Measurements from ENCODE around the gene ZBTB46.
A peak's percentile ranks its signal among the peaks of the same experiment; 100 is the strongest.
"Not testable (repeated sequence)": the region's sequence is repeated elsewhere in the genome, so short reads cannot be mapped to it uniquely, and the experiment has no call there.

The ZBTB46 gene

DNA sequence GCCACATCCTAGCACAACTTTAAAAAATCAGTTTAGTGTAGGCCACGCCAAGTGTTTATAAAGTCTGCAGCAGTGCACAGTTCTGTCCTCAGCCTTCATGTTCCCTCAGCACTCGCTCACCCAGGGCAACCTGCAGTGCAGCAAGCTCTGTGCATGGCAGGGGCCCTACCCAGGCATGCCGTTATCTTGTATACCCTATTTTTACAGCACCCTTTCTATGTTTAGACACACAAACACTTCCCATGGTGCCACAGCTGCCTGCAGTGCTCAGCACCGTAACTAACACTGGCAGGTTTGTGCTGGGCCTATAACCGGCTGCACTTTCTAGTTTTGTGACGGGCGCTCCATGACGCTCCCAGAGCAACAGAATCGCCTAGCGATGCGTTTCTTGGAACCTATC, 43.8 kb downstream of the ZBTB46 start:
- DNase-seq (ENCODE audit: low read depth) = no peak

DNA sequence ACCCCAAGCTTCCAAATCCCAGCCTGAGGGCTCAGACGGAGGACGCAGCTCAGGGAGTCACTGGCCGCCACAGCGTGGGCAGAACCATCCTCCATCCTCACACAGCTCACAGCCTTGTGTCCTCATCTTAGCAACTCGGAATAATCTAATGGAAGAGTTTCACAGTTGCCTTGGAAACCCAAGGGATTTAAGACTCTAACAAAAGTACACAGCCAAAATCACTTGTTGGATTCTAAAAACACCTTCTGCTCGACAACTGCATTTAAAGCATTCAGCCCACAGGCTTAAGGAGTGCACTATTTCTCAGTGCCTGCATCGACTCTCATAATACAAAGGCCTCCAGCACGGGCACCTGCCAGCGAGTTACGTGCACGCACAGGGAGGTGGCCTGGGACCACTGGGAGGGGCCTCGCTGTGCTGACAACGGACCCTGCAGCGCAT, 45.4 kb downstream of the ZBTB46 start:
- DNase-seq (ENCODE audit: low read depth) = no peak

DNA sequence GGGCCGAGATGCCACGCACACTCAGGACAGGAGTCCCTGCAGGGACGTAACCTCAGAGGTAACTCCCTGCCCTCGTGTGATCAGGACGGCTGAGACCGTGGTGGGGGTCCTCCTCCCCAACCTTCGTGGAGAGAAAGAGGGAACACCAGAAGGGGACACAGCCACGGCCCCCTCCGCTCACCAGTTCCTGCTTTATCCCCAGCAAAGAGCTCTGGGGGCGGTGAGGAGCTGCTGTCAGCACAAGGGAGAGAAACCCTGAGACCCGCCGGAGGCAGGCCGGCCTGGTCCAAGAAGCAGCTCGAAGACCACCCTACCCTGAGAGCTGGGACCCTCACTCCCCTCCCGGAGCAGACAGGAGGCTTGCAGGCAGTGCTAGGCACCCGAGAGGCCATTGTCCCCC, 47.1 kb downstream of the ZBTB46 start:
- DNase-seq (ENCODE audit: low read depth) = no peak

DNA sequence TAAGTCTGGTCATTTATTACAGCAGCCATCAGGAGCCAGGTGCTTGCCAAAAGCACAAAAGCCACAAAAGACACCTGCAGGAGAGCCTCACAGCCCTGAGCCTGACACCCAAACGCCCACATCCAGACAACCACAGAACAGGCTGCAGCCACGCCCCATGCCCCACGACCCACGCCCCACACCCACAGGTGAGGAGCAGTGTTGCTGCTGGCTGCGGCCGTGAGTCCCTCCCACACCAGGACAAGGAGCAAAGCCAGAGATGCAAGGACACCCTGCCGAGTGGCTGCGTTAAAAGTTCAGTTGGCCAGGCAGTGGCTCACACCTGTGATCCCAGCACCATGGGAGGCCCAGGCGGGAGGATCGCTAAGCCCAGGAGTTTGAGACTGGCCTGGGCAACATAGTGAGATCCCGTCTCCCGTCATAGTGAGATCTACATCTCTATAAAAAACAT, 48.5 kb downstream of the ZBTB46 start:
- no peak for DNase-seq (ENCODE audit: low read depth)

DNA sequence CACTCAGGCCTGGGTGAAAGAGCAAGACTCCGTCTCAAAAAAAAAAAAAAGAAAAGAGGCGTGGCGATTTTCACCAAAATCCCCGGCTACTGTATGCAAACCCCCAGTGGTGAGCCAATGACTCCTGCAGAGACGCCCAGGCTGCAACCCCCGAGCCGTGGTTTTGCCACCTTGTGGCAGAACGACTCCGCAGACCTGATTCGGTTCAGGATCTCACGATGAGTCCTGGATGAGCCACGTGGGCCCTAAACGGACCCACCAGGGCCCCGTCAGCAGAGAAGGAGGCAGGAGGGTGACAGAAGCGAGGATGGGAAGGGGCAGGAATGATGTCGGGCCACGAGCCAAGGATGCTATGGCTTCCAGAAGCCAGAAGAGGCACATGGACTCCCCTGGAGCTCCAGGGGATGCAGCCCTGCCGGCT, 49.0 kb downstream of the ZBTB46 start:
- no peak for DNase-seq (ENCODE audit: low read depth)

DNA sequence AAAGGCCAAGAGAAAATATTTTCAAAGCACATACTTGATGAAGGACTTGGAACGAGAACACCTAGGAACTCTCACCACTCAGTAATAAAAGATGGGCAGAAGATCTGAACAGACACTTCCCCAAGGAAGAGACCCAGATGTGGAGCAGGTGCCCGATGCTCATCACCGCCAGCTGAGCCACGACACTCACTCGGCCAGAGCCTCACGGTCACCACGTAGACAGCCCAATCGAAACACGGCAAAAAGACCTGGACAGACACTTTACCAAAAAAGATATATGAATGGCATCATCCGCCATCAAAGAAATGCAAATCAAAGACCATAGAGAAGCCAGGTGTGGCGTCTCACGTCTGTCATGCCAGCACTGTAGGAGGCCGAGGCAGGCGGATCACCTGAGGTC, 49.9 kb downstream of the ZBTB46 start:
- DNase-seq (ENCODE audit: low read depth) = no peak

DNA sequence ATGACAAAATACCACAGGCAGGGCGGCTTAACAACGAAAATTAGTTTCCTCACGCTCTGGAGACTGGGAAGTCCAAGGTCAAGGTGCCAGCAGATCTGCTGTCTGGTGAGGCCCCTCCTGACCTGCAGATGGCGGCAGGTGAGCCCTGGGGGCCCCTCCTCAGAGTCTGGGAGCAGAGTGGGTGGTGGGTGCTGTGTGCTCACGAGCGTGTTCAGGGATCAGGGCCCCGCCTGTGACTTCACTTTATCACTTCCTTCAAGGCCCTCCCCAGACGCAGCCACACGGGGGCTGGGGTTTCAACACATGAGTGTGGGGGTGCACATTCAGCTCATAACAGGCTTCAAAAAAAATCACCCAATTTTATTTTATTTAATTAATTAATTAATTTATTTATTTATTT, 52.2 kb downstream of the ZBTB46 start:
- no peak for DNase-seq (ENCODE audit: low read depth)

DNA sequence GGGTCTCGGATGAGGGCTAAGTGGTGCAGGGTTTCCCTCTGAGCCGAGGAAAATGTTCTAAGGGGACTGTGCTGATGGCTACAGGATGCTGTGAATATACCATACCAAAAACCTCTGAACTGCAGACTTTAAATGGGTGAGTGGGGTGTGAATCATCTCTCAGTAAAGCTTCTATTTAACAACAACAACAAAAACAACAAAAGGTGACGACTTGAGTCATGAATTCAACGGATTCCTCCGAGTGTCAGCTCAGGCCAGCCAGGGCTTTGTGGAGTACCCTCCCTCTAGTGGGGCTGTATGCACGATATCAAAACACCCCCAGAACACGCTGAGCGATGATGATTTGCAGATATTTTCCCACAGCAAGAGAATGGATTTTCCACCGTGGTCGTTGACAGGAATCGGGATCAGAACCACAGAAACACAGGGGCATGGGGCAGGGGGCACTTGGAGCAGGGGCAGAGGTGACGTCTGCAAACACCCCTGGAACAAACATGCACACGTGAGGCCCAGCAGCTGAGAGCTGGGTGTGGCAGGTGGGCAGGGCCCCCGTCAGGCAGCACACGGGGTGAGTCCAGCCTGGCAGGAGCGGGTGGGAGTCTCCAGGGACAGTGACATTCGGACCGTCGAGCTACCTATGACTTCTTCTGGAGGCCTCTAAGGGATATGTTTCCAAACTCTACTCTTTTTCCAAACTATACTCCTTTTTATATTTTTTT, 52.9 kb downstream of the ZBTB46 start:
- DNase-seq (ENCODE audit: low read depth) = no peak

DNA sequence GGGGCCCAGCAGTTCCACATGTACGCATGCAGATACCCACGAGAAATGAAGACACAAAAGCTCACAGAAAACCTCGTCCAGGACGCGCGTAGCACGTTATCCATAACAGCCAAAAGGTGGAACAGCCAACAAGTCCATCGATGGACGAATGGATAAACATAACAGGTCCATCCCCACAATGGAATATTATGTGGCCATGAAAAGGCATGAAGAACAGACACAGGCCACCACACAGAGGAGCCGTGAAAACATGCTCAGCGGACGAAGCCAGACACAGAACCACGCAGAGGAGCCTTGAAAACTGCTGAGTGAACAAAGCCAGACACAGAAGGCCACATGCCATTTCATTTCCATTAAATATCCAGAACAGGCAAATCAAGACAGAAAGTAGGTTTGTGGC, 53.5 kb downstream of the ZBTB46 start:
- DNase-seq (ENCODE audit: low read depth) = no peak

DNA sequence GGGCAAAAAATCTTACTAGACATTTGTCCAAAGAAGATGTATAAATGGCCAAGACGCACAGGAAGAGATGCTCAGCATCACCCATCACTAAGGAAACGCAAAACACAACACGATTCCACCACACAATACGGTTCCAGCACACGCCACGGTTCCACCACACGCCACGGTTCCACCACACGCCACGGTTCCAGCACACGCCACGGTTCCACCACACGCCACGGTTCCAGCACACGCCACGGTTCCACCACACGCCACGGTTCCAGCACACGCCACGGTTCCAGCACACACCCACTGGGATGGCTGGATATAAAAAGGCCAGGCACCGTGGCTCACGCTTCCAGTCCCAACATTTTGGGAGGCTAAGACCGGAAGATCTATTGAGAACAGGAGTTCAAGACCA, 54.2 kb downstream of the ZBTB46 start:
- DNase-seq (ENCODE audit: low read depth) = not testable (repeated sequence)

DNA sequence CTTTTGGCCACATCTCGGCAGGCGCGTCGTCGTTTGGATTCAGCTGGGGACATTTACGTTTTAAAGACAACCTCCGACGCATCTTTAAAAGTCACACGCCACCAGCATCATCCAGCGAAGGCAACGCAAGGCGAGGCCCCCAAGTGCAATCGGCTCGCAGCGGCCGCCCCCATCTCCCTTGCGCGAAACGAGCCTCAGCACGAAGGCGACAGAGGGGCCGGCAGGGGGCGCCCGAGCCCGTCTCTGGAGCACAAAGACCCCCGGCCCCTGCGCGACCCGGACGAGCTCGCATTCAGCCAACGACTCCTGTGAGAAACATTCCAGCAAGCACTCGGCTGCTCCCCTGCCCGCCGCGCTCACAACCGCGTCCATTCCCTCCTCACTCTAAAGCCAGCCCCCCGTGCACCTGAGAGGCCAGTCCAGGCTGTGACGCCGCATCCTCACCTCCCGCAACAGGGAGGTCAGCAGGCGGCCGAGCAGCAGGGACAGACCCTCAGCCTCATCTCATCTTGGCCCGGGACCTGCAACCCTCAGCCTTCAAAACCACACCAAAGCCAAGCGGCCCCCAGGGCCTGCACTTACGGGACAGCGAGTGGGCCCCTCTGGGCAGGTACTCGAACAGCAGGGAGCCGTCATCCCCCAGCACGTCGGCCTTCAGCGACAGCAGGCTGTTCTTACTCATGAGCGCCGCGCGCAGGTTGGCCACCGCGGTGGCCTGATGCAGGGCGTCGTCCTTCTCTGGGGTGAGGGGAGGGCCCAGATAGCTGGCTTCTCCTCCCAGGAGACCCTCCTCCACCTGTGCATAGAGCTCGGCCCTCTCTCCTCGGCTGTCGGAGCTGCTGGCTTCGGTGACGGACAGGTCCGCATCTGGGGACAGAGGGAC, 55.7 kb downstream of the ZBTB46 start:
- peak; percentile 31 for DNase-seq (ENCODE audit: low read depth)

DNA sequence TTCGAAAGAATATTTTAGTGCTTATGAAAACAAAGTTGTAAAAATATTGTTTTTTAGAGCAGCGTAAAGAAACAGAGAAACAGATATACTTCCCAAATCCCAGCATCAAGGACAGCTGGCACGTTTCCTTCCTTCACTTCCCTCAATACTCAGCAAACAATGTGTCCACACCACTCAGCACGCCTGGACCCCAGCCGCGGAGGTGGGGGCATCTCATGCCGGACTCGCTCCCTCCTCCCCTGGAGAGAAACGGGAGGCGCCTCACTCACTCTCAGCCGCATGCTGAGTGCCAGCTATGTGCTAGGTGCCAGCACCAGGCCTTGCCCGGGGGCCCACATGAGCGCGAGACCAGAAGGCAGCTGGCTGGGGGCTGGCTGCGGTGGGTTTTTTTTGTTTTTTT, 56.8 kb downstream of the ZBTB46 start:
- no peak for DNase-seq (ENCODE audit: low read depth)

DNA sequence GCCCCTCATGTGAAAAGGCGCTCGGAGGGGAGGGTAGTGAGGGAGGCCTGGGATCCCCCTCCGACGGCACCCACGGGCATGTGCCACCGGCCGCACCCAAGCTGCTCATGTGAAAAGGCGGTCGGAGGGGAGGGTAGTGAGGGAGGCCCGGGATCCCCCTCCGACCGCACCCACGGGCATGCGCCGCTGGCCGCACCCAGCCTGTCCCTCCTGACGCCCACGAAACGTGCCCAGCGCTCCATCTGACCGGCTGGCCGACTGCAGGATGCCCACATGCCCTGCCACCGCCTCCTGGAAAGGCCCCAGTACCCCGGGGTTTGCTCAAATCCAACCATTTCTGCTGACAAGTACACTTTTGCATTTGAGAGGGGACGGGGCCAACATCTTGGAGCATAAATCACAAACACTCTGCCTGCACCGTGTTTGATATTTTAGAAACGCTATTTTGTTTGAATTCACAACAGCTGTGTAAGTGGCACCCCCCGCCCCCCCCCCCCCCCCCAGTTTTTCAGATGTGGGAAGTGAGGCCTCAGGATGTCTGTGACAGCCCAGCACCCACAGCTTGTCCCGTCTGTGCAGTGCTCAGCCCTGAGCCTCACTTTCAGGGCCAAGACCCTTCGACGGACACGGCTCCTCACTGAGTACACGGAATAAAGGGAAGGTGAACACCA, 57.4 kb downstream of the ZBTB46 start:
- DNase-seq (ENCODE audit: low read depth) = no peak

DNA sequence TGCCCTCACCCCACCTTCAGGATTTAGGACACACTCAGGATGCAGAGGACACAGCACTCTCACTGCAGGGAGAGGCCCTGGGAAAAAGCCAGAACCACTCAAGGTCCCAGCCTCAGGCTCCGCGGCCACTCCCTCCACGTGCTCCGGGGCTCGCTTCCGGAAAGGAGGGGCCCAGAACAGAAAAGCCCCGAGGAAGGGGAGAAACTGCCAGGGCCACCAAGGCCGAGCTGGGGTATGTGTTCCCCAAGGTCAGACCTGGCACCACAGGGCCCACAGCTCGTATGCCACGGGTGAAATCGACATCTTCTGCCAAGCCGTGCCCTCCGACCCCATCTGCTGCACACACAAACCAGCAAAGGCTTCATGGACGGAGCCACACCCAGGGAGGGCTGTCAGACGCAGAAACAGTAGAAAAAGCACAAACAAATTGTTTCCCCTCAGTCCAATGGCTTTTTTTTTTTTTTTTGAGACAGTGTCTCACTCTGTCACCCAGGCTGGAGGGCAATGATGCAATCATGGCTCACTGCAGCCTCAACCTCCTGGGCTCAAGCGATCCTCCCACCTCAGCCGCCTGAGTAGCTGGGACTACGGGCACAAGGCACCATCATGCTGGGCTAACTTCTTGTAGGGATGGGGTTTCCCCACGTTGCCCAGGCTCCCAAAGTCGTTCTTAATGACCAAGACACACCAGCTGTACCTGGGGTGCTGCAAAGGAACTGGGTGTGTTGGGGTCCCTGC, 58.1 kb downstream of the ZBTB46 start:
- DNase-seq (ENCODE audit: low read depth) = no peak

DNA sequence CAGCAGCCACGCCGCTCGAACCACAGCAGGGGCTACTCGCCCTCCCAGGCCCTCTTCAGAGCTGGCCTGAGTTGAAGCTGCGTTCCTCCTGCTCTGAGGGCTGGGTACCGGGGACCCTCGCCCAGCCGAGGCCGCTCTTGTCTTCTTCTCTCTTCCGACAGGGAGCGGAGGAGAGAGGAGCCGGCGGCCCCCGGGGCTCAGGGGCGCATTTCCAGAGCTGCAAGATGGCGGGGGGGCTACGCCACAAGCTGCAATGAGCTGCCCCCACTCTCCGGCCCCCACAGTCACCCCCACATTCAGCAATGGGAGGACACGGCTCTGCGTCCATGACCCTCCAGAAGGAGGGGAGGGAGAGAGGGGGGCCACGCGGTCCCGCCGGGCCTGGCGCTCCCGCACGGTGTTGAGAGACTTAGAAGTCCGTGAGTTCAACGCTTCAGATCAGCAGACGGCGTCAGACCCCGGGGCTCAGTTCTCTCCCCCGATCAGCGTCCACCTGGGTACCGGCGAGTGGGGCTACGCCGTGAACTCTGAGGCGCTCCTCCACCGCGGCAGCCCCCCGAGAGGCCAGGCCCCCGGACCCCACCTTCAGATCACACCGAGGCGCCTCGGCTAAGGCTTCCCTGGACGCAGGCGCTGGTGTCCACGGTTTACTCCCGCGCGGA, 59.9 kb downstream of the ZBTB46 start:
- no peak for DNase-seq (ENCODE audit: low read depth)

DNA sequence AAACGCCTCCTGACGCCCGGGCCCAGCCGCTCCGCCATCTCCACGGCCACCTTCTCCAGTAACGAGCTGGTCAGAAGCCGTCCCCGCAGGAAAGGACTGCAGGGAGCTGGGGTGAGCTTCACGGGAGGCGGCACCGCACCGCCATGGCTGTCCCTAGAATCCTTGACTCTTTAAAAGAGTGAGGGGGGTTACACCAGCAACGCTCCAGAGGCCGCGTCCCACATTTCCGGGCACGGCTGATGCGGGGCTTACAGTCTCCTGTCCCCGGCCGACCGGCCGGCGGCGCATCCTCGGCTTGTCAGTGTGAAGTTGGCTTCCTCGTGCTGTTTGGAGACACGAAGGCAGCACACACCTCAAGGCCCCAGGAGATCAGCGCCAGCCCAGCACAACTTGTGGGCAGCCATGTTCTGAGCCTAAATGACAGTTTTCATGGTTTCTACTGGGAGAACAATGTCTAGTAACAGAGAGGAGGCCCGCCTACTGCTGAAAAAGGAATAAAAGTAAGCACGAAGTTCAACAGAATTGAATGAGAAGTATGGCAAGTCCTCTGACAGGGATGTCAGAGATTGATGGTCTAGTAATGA, 61.1 kb downstream of the ZBTB46 start:
- no peak for DNase-seq (ENCODE audit: low read depth)

DNA sequence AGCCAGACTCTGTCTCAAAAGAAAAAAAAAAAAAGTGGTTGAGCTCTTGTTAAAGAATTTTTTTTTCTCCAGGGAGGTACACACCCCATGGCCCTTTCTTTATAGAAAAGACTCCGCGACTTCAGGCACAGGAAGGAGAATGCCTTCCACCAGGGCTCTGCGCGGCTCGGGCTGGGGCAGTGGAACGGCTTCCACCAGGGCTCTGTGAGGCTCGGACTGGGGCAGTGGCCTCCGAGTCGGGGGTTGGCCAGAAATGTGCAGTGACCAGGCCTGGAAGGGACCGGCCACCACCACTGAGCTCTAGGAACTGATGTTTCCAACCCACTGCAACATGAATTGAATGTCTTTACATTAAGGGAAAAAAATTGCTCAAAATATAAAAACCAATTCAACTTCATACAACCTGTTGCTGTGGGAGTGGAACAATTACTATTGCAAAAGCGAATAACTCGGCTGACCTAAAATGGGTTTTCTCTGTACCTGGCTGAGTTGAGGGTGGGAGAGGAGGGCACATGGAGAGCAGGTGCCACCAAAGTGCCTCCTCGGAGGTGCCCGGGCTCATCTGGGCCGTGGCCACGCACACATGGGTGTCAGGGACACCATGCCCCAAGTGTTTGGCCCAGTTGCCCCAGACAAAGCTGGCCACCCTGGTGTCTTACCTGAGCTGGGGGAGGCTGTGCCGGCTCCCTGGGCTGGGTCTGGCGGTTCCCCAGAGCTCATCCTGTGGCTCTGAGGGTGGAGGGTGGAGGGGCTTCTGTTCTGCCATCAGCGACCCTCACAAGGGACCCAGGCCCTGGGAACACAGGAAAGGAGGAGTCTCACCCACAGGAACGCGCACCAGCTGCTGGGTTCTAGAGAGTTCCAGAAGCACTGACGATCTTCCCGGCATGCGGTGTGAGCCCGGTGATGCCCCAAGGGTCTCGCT, 62.2 kb downstream of the ZBTB46 start:
- DNase-seq (ENCODE audit: low read depth) = no peak

DNA sequence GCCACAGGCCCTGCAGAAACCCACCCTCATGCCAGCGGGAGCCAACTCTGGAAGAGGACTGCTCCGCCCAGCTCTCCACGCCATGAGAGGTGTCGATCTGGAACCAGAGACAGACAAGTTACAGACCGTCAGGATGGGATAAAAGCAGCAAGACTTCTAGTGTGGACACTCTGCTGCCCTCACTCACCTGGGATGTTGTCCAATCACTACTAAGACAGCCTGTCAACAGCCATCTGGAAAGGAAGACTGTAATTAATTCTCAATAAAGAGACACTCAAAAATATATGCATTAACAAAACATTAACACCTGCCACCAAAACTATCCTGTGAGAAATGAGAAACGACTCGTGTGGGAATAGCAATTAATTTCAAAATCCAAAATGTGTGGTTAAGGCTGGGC, 63.2 kb downstream of the ZBTB46 start:
- DNase-seq (ENCODE audit: low read depth) = no peak

DNA sequence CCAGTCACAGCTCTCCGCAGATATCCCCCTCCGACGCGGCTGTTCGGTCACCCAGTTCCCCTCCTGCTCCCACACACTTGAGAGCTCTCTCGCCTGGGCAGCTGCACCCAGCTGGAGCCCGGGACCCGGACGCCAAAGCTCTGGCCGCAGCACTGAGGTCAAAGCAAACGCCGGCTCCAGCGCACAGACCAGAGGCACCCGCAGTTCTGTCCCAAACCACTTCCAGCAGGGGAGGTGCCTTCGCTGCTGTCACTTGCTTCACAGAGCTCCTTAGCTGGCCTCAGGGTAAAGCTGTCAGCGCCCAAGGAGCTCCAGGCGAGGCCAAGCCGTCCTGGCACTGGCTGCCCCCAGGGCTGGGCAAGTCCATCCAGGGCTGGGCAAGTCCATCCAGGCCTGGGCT, 63.6 kb downstream of the ZBTB46 start:
- no peak for DNase-seq (ENCODE audit: low read depth)
